GM18868 (cell line): ENCODE results near the gene BAD.

Experiments used
- ATAC-seq: cut with Tn5 transposase; IDR thresholded peaks from one replicate; pipeline ENCODE4 v1.9.1; 2021; ENCODE audit warnings: mild to moderate bottlenecking, moderate library complexity; ENCODE audit not compliant: unreplicated experiment

Gene BAD

DNA sequence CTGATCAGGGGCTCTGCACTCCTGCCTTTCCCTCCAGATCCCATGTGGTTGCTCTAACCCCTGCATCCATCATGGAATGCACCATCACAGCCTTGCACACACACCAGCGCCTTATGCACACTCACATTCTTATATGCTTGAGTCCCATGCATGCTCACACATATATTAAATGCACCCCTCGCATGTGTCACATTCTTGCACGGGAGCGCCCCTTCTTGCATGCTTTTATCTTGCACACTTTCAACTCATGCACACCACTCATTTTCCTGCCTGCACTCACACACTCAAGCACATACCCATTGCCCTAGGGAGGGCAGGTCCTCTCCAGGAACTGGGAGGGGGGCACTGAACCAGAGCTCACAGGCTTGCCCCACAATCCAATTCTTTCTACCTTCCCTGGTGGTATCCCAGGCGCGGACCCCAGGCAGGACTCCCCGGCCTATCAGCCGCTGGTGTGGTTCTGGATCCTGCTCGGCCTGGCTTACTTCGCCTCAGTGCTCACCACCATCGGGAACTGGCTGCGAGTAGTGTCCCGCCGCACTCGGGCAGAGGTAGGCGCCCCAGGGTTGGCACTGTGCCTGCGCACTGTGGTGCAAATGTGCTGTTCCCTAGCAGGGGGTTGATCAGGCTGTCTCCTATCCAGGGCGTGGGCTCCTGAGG lies 13.4 kb upstream of the BAD start:
- ATAC-seq, result no peak

DNA sequence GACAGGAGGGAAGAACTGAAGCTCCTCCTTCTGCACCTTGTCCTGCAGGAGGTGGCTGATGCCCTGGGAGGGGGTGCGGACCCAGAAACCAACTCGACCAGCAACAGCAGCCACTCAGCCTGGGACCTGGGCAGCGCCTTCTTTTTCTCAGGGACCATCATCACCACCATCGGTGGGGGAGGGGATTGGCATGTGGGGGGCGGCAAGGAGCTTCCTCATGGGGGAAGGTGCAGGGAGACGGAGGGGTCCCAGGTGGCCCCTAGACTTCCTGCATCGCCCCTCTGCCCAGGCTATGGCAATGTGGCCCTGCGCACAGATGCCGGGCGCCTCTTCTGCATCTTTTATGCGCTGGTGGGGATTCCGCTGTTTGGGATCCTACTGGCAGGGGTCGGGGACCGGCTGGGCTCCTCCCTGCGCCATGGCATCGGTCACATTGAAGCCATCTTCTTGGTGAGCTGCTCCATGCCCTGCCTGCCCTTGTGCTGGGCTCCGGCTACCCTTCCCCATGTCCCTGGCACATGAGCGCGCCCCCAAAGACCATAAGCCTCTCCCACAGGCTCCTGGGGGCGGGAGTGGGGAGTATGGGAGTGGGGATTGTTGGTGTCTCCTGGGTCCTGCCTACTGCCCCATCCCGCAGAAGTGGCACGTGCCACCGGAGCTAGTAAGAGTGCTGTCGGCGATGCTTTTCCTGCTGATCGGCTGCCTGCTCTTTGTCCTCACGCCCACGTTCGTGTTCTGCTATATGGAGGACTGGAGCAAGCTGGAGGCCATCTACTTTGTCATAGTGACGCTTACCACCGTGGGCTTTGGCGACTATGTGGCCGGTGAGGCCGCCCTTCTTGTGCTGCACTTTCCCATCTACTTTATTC lies 12.6 kb upstream of the BAD start:
- ATAC-seq, result no peak

DNA sequence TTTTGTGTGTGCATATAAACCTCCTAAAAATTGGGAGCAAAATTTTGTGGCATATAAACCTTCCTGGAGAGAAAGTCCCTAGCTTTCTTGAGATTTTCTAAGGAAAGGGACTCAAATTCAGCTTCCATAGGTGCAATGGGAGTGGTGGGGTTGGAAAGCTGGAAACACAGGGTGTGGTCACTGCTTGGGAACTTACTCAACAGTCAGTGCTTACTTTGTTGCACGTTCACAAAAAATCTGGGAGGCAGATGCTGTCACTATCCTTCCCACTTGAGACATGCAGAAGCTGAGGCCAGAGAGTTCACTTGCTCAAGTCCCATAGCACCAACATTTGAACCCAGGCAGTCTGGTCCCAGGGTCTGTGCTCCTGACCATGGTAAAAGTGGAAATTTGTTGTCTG lies 11.8 kb upstream of the BAD start:
- ATAC-seq, result no peak

DNA sequence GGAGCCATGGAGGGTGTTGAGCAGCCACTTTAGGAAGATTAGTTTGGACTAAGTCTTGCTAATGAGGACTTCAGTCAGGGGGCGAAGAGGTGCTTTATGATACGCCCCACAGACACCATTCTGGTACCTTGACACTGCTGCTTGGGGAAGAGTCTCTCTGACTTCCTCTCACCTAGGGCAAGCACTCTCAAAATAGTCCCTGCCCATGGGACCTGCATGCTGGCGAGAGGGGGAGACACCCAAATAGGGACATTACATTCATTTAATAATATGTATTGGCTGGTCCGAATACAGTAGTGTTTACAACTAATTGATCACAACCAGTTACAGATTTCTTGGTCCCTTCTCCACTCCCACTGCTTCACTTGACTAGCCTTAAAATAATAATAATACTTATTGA lies 11.3 kb upstream of the BAD start:
- no peak for ATAC-seq

DNA sequence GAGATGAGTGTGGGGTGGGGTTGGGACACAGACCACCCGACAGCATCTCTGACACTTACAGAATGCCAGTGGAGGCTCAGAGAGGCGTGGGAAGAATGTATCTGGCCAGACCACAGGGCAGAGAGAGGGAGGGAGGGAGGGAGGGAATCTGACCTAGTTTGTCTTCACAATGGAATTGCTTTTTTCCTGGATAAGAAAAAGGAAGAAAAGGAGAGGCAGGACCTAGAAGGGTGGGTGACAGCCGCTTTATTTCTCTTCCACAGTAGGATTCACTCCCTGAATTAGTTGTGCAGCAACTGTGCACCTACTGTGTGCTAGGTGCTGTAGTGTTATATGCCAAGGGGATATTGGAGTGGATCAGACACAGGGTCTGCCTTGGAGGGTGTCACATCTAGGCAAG lies 10.3 kb upstream of the BAD start:
- no peak for ATAC-seq

DNA sequence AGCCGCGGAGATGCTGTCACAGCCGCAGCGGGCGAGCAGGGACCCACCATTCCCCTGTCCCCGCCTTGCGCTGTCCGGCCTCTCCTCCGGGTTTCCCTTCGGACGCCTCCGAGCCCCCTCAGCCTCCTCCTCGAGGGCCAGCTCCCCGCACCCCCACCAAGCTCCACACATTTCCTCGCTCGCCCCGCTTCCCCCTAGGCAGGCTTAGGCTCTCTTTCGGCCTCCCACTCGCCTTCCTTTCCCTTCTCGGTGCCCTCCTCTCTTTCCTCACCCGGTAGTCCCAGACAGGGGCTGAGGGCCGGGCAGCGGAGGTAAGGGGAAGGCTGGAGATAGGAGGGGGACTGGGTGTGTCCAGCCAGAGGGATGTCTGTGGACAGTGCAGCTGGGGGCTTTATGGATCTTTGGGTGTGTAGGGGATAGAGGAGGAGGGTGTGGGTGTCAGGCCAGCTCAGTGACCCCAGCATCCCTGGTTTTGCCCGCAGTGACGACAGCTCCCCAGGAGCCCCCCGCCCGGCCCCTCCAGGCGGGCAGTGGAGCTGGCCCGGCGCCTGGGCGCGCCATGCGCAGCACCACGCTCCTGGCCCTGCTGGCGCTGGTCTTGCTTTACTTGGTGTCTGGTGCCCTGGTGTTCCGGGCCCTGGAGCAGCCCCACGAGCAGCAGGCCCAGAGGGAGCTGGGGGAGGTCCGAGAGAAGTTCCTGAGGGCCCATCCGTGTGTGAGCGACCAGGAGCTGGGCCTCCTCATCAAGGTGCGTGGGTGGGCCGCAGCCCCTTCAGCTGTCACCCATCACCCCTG lies 8.2 kb upstream of the BAD start:
- no peak for ATAC-seq

DNA sequence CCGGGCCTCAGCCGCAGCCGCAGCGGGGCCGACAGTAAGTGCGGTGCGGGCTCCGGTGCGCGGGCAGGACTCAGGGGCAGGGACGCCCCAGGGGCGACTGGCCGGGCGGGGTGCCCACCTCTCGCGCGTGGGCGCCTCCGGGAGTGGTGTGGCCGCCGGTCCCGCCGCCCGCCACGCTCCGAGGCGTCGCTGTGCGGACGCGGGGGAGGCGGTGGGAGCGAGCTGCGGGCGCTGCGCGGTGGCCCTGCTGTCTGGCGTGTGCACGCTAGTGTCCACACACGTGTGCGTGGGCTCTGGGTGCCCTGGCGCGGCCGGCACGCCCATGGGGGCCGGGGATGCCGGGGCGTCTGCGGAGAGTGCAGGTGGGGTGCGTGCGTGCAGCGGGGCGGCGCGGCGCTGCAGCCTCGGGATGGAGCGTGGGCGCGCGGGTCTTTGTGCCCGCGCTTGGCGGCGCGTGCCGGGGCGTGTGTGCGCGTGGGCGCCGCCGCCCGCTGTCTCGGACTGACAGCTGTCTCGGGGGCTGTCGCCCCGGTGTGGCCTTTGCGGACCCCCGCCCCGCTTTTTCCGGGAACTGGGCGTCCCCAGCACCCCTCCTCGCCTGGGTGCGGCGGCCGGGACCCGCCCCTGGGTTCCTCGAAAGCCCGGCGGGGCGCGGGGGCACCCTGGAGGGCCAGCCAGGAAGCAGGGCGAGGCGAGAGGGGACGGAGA lies 7.4 kb upstream of the BAD start:
- no peak for ATAC-seq

DNA sequence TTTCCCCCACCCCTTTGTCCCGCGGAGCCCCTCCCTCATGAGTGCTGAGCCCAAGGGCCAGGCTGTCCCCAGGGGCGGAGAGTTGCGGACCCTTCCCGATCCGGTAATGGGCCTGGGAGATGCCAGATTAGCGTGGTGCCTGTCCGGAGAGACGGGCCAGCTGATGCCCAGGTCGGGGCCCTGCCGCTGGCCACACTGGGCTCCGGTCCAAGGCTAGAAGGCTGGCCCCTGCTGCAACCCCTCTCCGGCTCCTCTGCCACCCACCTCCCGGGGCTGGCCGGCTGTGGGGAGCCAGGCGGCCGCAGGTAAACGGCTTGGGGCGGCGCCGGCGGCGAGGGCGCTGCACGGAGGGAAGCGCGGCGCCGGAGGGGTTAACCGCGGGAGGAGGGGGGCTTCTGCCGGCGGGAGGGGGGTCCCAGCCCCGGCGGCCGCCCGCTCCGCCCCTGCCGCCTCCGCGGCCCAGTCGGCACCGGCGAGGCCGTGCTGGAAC lies 6.8 kb upstream of the BAD start, which contains the start of gene KCNK4:
Gene KCNK4, plus strand, starts transcription at position 41 of the 490 bp plus-strand sequence. CDS start 1,717 bp downstream, outside the sequence.
- no peak for ATAC-seq

DNA sequence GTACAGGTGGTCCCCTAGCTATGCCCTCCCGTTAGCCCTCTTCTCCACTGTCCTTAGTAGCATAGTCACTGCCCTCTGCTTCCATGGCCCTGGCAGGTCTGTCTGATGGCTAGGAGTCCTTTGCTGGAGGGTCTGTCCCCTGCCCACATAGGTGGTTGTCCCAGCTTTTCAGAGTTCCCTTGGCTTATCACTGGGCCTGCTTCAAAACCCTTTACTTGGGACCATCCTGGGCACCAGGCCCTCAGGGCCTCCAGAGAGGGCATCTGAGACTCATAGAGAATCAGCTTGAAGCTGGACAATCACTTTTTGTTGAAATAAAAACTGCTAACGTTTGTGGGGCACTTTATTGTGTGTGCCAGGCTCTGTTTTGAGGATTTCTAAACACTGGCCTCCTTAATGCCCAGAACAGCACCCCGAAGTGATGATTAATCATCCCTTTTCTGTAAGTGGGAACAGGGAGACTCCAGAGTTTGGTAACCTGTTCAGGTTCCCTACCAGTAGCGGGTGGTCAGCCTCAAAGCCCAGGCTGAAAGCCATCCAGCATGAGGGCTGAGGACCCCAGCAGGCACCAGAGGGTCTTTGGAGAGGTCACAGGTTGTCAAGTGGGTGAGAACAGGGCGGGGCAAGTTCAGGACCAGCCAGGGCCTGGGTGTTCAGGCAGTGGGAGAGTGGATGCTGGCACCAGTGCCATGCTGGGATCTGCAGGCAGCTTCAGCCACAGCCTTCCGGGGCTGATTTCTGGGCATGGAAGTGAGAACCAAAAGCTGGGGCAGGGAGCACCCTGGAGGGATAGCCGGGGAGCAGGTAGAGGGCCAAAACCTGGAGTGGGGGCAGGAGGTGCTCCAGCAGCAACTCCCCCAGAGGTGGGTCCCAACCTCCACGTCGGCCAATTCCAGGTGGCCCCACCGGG lies 6.1 kb upstream of the BAD start:
- no peak for ATAC-seq

DNA sequence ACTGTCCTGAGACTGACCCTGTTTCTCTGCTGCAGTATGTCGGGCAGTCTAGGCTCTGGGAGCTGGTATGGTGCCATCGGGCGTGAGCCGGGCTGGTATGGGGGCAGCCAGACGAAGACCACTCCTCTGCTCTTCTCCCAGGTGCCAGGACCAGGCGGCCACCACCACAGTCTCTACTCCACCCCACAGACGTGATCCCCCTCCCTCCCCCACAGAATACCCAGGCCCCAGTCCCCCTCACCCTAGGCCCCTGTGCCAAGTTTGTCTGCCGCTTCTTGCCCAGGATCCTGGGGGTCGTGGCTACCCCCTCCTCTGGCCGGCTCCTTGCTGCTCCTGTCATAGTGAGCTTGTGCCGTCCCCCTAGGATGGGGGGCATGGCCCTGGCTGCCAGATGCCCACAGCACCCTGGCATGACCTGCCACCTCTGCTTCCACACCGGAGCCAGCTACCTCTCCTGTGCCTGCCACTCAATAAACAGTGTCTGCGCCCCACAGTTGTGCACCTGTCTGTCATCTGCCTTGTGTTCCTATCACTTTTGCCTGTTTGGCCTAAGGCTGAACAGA lies 4.6 kb upstream of the BAD start:
- ATAC-seq, result no peak

DNA sequence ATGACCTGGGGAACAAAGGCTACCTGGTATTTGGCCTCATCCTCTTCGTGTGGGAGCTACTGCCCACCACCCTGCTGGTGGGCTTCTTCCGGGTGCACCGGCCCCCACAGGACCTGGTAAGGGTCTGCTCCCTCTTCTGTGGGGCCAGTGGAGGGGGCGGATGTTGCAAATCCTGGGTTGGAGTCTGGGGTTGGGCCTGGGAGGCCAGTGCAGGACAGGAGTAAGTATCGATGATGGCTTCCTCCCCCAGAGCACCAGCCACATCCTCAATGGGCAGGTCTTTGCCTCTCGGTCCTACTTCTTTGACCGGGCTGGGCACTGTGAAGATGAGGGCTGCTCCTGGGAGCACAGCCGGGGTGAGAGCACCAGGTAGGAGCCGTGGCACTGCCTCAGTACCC lies 3.9 kb upstream of the BAD start:
- no peak for ATAC-seq

DNA sequence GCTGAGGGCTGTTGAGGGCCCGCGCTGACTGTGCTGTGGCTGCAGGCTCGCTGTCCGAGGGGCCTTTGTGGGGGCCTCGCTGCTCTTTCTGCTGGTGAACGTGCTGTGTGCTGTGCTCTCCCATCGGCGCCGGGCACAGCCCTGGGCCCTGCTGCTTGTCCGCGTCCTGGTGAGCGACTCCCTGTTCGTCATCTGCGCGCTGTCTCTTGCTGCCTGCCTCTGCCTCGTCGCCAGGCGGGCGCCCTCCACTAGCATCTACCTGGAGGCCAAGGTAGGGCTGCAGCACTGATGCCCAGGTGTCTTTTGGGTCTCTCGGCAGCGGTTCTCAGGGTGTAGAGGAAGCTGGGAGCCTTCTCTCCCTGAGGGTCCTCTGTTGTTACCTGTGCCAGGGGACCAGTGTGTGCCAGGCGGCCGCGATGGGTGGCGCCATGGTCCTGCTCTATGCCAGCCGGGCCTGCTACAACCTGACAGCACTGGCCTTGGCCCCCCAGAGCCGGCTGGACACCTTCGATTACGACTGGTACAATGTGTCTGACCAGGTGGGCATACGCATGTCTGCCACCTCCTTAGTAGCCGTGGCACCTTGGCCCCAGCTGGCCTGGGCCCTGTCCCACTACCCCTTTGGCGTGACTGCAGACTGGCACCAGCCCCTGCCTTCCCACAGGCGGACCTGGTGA lies 3.3 kb upstream of the BAD start:
- ATAC-seq, result no peak

DNA sequence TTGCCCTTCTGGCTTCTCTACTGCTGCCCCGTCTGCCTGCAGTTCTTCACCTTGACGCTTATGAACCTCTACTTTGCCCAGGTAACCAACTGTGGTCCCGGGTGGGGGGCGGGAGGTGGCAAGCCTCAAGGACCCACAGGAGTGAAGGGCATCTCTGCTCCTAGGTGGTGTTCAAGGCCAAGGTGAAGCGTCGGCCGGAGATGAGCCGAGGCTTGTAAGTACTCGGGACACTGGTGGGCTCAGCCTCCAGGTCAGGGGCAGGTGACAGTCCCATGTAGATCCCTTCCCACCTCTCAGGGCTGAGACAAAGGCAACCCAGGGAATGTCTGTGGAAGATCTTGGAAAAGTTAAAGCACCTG lies 2.3 kb upstream of the BAD start:
- ATAC-seq, result no peak

DNA sequence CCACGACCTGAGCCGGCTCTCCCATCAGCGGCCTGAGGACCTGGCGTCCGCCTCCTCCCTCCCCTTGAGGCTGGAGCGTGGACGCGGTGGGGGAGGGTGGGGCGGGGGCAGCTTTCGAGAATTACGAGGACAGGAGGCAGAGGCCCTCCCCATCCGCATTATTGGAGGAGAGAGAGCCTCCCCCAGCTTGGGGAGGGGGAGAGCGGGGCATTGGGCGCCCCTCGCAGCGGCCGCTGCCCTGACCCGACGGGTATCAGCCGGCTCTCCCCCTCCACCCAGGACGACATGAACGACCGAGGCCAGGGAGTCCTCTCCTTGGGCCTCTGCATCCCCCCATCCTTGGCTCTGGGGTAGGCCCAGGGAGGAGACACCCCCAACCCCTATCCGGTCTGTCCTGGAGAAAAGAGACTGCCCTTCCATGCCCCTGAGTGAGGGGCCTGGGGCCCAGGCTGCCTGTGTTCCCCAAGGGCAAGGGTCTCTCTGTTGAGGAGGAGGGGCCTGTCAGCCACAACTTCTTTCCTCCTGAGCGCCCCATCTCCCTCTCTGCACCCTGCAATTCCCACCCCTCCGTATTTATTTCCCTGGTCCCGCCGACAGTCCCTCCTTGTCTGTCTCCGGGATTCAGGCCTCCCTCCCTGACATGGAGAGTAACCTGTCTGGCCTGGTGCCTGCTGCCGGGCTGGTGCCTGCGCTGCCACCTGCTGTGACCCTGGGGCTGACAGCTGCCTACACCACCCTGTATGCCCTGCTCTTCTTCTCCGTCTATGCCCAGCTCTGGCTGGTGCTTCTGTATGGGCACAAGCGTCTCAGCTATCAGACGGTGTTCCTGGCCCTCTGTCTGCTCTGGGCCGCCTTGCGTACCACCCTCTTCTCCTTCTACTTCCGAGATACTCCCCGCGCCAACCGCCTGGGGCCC lies 1.7 kb upstream of the BAD start:
- ATAC-seq, result no peak

DNA sequence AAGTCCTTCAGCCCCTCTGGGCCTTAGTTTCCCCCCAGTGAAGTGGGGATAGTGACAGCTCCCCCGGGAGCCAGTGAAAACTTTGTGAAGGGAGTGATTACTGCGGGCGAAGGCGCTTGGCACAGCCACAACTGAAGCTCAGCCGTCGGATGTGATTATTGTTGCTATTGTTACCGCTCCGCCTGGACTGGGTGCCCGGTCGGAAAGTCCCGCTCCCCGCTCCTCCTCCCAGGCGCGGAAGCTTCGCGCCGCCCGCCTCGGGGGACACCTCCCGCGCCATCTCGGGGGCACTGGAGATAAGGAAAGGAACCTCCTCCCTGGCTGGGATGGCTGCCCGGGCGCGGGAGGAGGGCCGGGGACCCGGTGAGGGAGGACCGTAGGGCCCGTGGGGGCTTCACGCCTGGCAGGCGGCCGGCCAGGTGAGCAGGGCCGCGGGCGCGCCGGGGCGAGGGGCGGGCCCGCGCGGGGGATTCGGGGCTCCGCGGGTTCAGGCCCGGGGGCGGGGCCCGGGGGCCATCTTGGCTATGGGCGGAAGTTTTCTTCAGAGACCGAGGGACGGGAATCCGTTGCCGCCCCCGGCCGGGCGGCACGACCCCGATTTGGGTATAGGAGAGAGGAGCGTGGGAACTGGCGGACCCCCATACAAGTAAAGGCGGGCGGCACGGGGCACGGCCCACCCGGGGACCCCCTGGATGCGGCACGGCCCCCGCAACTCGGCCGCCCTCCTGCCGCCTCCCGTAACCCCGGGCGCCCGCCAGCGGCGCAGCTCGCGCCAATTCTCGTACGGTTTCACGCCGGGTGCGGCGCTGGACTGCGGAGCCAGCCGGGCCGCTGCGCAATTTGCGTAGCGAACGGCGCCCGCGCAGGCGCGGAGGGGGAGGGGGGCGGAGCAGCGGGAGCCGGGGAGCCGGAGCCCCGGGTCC lies 758 bp upstream of the BAD start, which contains the start of gene GPR137:
Gene GPR137, plus strand, starts transcription at position 887 of the 923 bp plus-strand sequence. CDS start 677 bp downstream, outside the sequence.
- ATAC-seq, result peak; percentile 57

DNA sequence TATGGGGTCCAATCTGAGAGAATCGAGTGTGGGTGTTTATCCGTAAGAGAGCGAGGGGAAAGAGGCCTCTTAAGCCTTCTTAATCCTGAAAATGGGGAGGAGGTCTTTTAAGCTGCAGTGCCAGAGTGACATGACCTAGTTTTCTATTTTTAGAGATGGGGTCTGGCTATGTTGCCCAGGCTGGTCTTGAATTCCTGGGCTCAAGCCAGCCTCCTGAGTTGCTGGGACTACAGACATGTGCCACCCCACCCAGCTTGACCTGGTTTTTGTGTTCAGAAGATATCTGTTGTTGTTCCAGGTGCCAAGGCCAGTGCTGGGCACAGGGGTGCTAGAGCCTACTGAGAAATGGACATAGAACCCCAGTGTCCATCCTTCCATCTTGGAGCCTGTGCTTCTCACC lies 1.4 kb downstream of the BAD start:
- ATAC-seq, result no peak
